HAP-1 (cell line): ENCODE results near the gene PHF20.
A peak's percentile ranks its signal among the peaks of the same experiment; 100 is the strongest.
"Not testable (repeated sequence)": the region's sequence is repeated elsewhere in the genome, so short reads cannot be mapped to it uniquely, and the experiment has no call there.

Source experiments
- DNase-seq, 2 experiments: peaks; one replicate each; pipeline ENCODE4 v3.0.0-alpha.2; 2016 to 2020; ENCODE audit warnings: low spot score in 2 of 2
- H3K27me3 ChIP-seq: fragments of 250-450 bp; sonication (Bioruptor Pico); 2 replicates; pipeline ENCODE4 v1.5.1; 2020; ENCODE audit warnings: low read depth, mild to moderate bottlenecking, moderate library complexity
- H3K36me3 ChIP-seq: fragments of 250-450 bp; sonication (Bioruptor Pico); replicated peaks from 2 replicates; pipeline ENCODE4 v1.5.1; 2020; ENCODE audit warnings: mild to moderate bottlenecking
- H3K4me1 ChIP-seq: fragments of 250-450 bp; sonication (Bioruptor Pico); 2 replicates; pipeline ENCODE4 v1.5.1; 2020; ENCODE audit warnings: mild to moderate bottlenecking
- H3K4me3 ChIP-seq: fragments of 250-450 bp; sonication (Bioruptor Pico); 2 replicates; pipeline ENCODE4 v1.5.1; 2020; ENCODE audit warnings: mild to moderate bottlenecking, moderate library complexity
- H3K9me3 ChIP-seq: fragments of 250-450 bp; sonication (Bioruptor Pico); 2 replicates; pipeline ENCODE4 v1.5.1; 2020; ENCODE audit warnings: mild to moderate bottlenecking, moderate library complexity
- in situ Hi-C: fragments of 300-500 bp; cut with MboI; formaldehyde crosslinking; loops from 3 replicates; pipeline ENCODE4 v1.14.3; 2020; ENCODE audit warnings: low sequenced_read_pairs, inconsistent platforms, mixed read lengths

PHF20 gene

GRCh38 chr20:35771689-35772562, at the start of gene PHF20:
PHF20 (plus strand) TSS chr20:35772015; CDS start chr20:35801523, 29,508 bp downstream.
- in situ Hi-C loops = no loop called here
- H3K27me3 ChIP-seq = no peaks in the 10 kb centered on the region
- no peaks in the 10 kb centered on the region for H3K9me3 ChIP-seq
- peak; percentile 92 to 100 for DNase-seq
- peaks cover 11% of the 10 kb centered on the region for H3K36me3 ChIP-seq
- H3K4me1 ChIP-seq = peaks cover 15% of the 10 kb centered on the region
- peak within 1 kb of the TSS; percentile 62 for H3K4me3 ChIP-seq

GRCh38 chr20:35723275-35723639, 48.6 kb upstream of the PHF20 start:
- DNase-seq, H3K9me3 ChIP-seq, H3K4me1 ChIP-seq, H3K27me3 ChIP-seq, in situ Hi-C loops, H3K4me3 ChIP-seq: not testable (repeated sequence)
- H3K36me3 ChIP-seq = peaks cover 96% of the 10 kb centered on the region

GRCh38 chr20:35723652-35724320, 48.0 kb upstream of the PHF20 start:
- H3K9me3 ChIP-seq, H3K27me3 ChIP-seq, DNase-seq, H3K4me1 ChIP-seq, H3K4me3 ChIP-seq, in situ Hi-C loops: not testable (repeated sequence)
- H3K36me3 ChIP-seq = peaks cover 96% of the 10 kb centered on the region

GRCh38 chr20:35724321-35725230, 47.2 kb upstream of the PHF20 start:
- H3K27me3 ChIP-seq = no peaks in the 10 kb centered on the region
- H3K4me1 ChIP-seq = no peaks in the 10 kb centered on the region
- in situ Hi-C loops = no loop called here
- no peak for DNase-seq
- H3K9me3 ChIP-seq = no peaks in the 10 kb centered on the region
- H3K36me3 ChIP-seq = peaks cover 96% of the 10 kb centered on the region
- H3K4me3 ChIP-seq = no peak overlapping the region

GRCh38 chr20:35726842-35727711, 44.7 kb upstream of the PHF20 start:
- DNase-seq = no peak

GRCh38 chr20:35729283-35729807, 42.5 kb upstream of the PHF20 start:
- Histone ChIP-seq H3K4me1 (peaks cover 15% of the 10 kb centered on the region), H3K4me3 (no peak overlapping the region), H3K9me3 (no peaks in the 10 kb centered on the region), H3K36me3 (peaks cover 98% of the 10 kb centered on the region), H3K27me3 (no peaks in the 10 kb centered on the region)
- no peak for DNase-seq
- in situ Hi-C loops = no loop called here

More at GRCh38 chr20:35726842-35727711, 44.7 kb upstream of the PHF20 start:
- in situ Hi-C loops = no loop called here
- Histone ChIP-seq H3K4me1 (peaks cover 15% of the 10 kb centered on the region), H3K4me3 (no peak overlapping the region), H3K27me3 (no peaks in the 10 kb centered on the region), H3K36me3 (peaks cover 96% of the 10 kb centered on the region), H3K9me3 (no peaks in the 10 kb centered on the region)

GRCh38 chr20:35729836-35730582, 41.8 kb upstream of the PHF20 start:
- Histone ChIP-seq H3K27me3 (no peaks in the 10 kb centered on the region), H3K36me3 (peaks cover 98% of the 10 kb centered on the region), H3K4me3 (no peak overlapping the region), H3K4me1 (peaks cover 15% of the 10 kb centered on the region), H3K9me3 (no peaks in the 10 kb centered on the region)
- DNase-seq = no peak
- in situ Hi-C loops = no loop called here

GRCh38 chr20:35730583-35731468, 41.0 kb upstream of the PHF20 start:
- no peak for DNase-seq
- Histone ChIP-seq H3K9me3 (no peaks in the 10 kb centered on the region), H3K27me3 (no peaks in the 10 kb centered on the region), H3K4me3 (no peak overlapping the region), H3K36me3 (peaks cover 98% of the 10 kb centered on the region), H3K4me1 (peaks cover 17% of the 10 kb centered on the region)
- in situ Hi-C loops = no loop called here

- peaks cover 23% of the 10 kb centered on the region for H3K4me1 ChIP-seq
- DNase-seq = no peak
- no peak overlapping the region for H3K4me3 ChIP-seq
- H3K27me3 ChIP-seq = no peaks in the 10 kb centered on the region
- peaks cover 98% of the 10 kb centered on the region for H3K36me3 ChIP-seq
- no peaks in the 10 kb centered on the region for H3K9me3 ChIP-seq
- in situ Hi-C loops = no loop called here
These were observed 40.4 kb upstream of the PHF20 start for GRCh38 chr20:35731469-35731788.

- H3K36me3 ChIP-seq = peaks cover 98% of the 10 kb centered on the region
- in situ Hi-C loops = no loop called here
- no peaks in the 10 kb centered on the region for H3K9me3 ChIP-seq
- H3K27me3 ChIP-seq = no peaks in the 10 kb centered on the region
- H3K4me3 ChIP-seq = no peak overlapping the region
- no peak for DNase-seq
- H3K4me1 ChIP-seq = peaks cover 24% of the 10 kb centered on the region
These were observed 39.8 kb upstream of the PHF20 start for GRCh38 chr20:35731862-35732643.

- no peaks in the 10 kb centered on the region for H3K27me3 ChIP-seq
- DNase-seq = no peak
- in situ Hi-C loops = no loop called here
- H3K4me1 ChIP-seq = peaks cover 24% of the 10 kb centered on the region
- no peak overlapping the region for H3K4me3 ChIP-seq
- no peaks in the 10 kb centered on the region for H3K9me3 ChIP-seq
- peaks cover 100% of the 10 kb centered on the region for H3K36me3 ChIP-seq
These were observed 39.2 kb upstream of the PHF20 start for GRCh38 chr20:35732644-35732982.
